ENCODE data around the gene CLEC3A.
"Not testable (repeated sequence)": the region's sequence is repeated elsewhere in the genome, so short reads cannot be mapped to it uniquely, and the experiment has no call there.

The CLEC3A gene

GRCh38 chr16:78022347-78023060, at the start of gene CLEC3A:
Gene CLEC3A (plus strand): TSS chr16:78022548. CDS start chr16:78022627, 79 bp downstream.
- no peak for DNase-seq

GRCh38 chr16:77974883-77975282, 47.5 kb upstream of the CLEC3A start:
- DNase-seq = no peak

DNA sequence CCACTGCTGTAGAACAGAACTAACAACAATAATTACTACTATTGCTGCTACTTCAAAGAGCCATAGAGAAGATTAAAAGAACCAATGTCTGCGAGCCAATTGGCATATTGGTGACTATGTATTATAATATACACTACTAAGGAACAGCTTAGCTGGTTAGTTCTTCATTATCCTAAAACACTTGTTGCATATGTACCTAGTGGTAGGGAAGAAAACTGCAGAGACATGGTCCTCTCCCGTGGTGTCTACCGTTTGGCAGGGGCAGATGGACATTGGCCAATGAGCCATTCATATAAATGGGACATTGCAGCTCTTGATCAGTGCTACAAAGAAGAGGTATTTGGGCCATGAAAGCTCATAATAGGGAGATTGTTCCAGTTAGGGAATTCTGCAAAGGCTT, 46.4 kb upstream of the CLEC3A start:
- DNase-seq = no peak

GRCh38 chr16:77977339-77977738, 45.0 kb upstream of the CLEC3A start:
- DNase-seq = no peak

DNA sequence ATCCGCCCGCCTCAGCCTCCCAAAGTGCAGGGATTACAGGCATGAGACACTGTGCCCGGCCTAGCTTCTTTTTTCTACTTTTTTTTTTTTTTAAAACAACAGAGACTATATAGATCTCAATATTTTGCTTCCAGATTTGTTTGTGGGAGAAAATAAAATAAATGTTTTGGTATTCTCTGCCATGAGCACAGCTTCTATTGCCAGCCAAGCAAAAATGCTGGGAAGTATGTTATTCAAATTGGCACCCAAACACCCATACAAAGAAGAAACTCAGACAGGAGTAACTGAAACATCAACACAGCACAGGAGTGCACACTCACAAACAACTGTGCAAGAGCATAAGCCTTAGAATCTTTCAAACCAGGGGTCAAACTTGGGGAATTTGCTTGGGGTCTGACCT, 37.2 kb upstream of the CLEC3A start:
- DNase-seq = no peak

- no peak for DNase-seq
Measured at GRCh38 chr16:77986011-77986740, 36.2 kb upstream of the CLEC3A start.

- DNase-seq = no peak
Measured at GRCh38 chr16:77987810-77988209, 34.5 kb upstream of the CLEC3A start.

DNA sequence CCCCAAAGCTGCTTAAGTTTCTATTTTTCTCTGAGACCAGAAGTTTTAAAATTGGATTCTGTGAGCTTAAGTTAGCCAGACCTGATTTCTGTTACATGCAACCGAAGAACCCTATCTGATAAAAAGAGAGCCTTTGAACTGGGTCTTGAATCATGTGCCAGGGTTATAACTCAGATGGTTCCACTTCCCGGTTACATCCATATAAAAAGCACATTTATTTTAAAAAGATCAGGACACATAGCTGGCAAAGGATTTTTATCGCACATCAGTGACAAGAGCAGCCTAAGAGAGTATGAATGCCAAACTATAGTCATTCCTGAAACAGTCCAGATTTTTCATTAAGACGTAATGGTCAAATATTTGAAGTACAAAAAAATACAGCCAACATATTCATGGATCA, 32.5 kb upstream of the CLEC3A start:
- no peak for DNase-seq

GRCh38 chr16:77991701-77992100, 30.6 kb upstream of the CLEC3A start:
- DNase-seq = no peak

DNA sequence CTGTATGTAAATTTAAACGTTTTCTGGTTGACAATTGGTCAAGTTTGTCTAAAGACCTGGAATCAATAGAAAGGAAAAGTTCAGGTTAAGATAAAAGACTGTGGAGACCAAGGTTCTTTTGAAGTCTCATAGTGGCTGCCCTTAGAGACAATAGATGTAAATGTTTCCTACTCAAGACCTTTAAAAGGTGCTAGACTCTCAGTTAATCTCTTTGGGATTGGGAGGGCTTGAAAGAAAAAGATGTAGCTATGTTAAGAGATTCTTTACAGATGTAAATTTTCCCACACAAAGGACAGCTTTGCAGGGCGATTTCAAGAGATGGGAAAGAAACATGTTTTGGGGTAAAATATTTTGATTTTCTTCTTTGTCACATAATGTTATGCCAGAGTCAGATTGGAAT, 30.0 kb upstream of the CLEC3A start:
- DNase-seq = not testable (repeated sequence)

- DNase-seq = no peak
Measured at GRCh38 chr16:77993111-77993985, 29.0 kb upstream of the CLEC3A start.

DNA sequence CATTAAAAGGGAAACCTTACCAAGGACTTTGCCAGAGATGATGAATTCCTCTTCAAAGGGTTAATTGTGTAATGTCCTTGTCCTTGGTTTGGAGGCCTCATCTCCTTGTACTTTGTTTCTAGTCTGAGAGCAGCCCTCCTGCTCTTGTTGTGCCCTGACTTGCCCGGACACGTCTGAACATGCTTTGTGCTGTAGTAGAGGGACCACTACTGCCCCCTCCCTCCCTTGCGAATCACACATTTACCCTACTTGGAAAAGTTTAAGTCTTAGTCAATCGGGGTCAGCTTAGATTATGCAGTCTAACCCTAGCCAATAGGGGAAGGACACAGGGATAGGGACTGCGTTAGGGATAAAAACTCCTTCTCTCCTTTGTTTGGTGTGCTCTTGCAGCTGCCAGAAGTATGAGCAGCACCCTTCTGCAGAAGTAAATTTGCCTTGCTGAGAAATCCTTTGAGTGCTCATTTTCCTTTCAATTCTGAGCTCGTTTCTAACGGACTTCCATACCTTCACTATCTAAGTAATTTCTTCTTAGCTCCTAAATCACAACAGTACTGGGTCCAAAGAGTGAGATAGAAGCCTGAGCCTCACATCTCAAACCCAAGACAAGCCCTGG, 26.4 kb upstream of the CLEC3A start:
- no peak for DNase-seq

GRCh38 chr16:77998350-77999023, 23.9 kb upstream of the CLEC3A start:
- no peak for DNase-seq

DNA sequence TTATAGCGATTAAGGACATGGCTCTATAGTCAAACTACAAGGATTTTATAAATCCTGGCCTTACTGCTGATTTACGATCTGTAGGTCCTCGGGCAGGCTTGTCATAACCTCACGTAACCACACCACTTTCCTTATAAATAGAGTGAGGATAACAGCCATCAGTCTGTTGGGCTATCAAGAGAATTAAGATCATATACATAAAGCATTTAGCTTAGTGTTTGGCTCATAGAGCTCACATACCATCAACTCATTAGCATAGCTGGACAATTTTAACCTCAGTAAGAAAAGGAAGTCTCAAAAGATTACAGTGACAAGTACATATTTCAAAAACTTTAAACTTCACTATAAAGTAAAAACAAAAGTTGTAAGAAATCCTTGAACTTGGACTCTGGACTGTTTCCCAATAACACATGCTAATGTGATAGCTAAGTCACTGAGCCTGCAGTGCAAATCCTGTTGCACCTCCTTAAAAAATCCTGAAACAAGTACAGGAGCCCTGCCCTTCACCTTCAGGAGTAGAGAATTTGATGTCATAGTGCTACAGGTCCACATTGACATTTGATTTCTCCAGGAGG, 20.8 kb upstream of the CLEC3A start:
- DNase-seq = no peak

GRCh38 chr16:78002915-78003538, 19.3 kb upstream of the CLEC3A start:
- peak; percentile 58 for DNase-seq

DNA sequence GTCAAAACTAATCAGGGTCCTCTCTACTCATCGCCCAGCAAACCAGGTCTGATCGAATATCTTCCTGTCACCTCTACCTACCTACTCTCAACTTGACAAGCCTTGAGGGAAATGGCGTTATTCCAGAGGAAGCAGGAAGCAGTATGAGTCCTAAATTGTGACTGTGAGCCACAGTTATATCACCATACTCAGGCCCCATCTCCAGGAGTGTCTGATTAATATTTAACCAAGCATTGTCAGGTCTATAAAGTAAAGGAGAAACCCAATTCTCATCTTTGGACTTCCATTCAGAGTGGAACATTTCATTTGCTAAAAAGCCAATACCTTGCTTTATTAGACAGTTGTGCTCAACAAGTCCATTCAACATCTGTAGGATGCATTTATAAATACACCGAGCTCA, 17.8 kb upstream of the CLEC3A start:
- DNase-seq = no peak

GRCh38 chr16:78005881-78006280, 16.5 kb upstream of the CLEC3A start:
- DNase-seq = no peak

DNA sequence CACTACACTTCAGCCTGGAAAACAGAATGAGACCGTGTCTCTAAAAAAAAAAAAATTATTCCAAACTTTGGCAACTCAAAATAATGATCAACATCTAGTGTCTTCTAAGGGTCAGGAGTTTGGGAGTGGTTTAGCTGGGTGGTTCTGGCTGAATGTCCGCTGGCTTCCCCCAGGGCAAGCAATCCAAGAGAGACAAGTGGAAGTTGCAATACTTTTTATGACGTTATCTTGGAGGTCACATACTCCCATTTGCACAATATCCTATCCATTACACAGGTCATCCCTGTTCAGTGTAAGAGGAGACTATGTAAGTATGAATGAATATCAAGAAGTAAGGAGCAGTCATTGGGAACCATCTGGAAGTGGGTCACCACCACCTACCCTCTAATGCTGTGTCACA, 15.2 kb upstream of the CLEC3A start:
- no peak for DNase-seq

- no peak for DNase-seq
Measured at GRCh38 chr16:78024159-78024558, 1.8 kb downstream of the CLEC3A start.

DNA sequence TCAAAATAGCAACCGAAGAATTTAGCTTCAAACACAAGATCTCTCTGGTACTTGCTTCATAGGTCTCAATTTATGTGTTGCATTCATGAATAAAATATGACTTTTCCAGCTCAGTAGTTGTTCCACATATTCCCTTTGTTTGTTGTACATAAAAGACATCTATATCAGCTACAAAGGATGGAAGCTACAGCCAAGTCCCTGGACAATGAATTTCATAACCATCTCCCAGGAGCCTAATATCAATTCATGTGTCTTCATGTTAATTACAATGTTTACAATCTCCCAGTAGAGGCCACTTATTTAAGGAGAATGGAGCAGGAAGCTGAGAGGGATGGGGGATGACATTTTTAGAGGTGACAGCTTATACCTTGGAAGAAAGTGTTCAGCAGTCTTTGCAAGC, 3.3 kb downstream of the CLEC3A start:
- no peak for DNase-seq

- no peak for DNase-seq
Measured at GRCh38 chr16:78028018-78028417, 5.7 kb downstream of the CLEC3A start.

DNA sequence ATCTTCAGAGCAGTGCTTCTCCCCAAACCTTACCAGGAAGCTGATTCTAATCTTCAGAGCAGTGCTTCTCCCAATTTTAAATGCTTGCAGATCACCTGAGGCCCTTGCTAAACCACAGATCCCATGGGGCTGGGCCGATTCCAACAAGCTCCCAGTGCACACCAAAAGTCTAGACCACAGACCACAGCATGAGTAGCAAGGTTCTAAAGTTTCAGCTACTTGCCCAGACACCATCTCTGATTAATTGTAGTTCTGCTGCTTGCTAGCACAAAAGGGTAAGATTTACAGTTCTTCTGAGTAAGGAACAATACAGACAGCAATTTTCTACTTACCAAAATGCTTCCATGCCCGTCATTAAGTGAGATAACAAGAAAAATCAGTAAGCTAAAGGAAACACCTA, 12.2 kb downstream of the CLEC3A start:
- DNase-seq = no peak
